DND-41 (cell line): ENCODE data around the gene ZPR1.

Source experiments
- EZH2 ChIP-seq: IDR thresholded peaks from 3 replicates; pipeline ENCODE4 v1.6.1; 2012; ENCODE audit warnings: borderline replicate concordance, low read depth, mild to moderate bottlenecking, moderate library complexity, low read length, inconsistent platforms; ENCODE audit not compliant: severe bottlenecking
- TF ChIP-seq, protein P1 (sequence below): IDR thresholded peaks from 2 replicates; pipeline ENCODE4 v1.5.1; 2012; ENCODE audit warnings: borderline replicate concordance, low read length, moderate library complexity, mild to moderate bottlenecking; ENCODE audit not compliant: poor library complexity, severe bottlenecking; ENCODE audit errors: extremely low read depth

GRCh38 chr11:116822575-116822974 lies 34.8 kb upstream of the ZPR1 start:
- TF ChIP-seq, protein P1, sequence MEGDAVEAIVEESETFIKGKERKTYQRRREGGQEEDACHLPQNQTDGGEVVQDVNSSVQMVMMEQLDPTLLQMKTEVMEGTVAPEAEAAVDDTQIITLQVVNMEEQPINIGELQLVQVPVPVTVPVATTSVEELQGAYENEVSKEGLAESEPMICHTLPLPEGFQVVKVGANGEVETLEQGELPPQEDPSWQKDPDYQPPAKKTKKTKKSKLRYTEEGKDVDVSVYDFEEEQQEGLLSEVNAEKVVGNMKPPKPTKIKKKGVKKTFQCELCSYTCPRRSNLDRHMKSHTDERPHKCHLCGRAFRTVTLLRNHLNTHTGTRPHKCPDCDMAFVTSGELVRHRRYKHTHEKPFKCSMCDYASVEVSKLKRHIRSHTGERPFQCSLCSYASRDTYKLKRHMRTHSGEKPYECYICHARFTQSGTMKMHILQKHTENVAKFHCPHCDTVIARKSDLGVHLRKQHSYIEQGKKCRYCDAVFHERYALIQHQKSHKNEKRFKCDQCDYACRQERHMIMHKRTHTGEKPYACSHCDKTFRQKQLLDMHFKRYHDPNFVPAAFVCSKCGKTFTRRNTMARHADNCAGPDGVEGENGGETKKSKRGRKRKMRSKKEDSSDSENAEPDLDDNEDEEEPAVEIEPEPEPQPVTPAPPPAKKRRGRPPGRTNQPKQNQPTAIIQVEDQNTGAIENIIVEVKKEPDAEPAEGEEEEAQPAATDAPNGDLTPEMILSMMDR = no peak
- no peak for TF ChIP-seq EZH2
